Osteoblast (primary cell): ENCODE measurements around the gene FN3KRP. TPM values are rescaled to one million over a fixed set of nuclear protein-coding genes. Genes with fewer than 3 reads are reported as not detected.

Source experiments
- DNase-seq: peaks from one replicate; pipeline ENCODE4 v3.0.0; 2011; ENCODE audit warnings: low spot score, mixed read lengths; ENCODE audit not compliant: insufficient read length; ENCODE audit errors: missing footprints
- H2AFZ ChIP-seq: 2 replicates; pipeline ENCODE4 v1.6.0; 2011; ENCODE audit warnings: mild to moderate bottlenecking, low read length
- H3K27ac ChIP-seq: 2 replicates; pipeline ENCODE4 v1.5.1; 2011; ENCODE audit warnings: mild to moderate bottlenecking, low read depth, low read length, moderate library complexity
- H3K27me3 ChIP-seq: 2 replicates; pipeline ENCODE4 v1.6.0; 2012; ENCODE audit warnings: mild to moderate bottlenecking, control low read depth, inconsistent platforms, low read length, moderate library complexity; ENCODE audit not compliant: insufficient read depth
- H3K36me3 ChIP-seq: 2 replicates; pipeline ENCODE4 v1.5.1; 2011; ENCODE audit warnings: mild to moderate bottlenecking, low read length, control low read depth, moderate library complexity; ENCODE audit not compliant: insufficient read depth
- H3K4me1 ChIP-seq: 2 replicates; pipeline ENCODE4 v1.5.1; 2011; ENCODE audit warnings: mild to moderate bottlenecking, low read length, control low read depth, moderate library complexity; ENCODE audit not compliant: insufficient read depth
- H3K4me2 ChIP-seq: 2 replicates; pipeline ENCODE4 v1.6.0; 2011; ENCODE audit warnings: mild to moderate bottlenecking, low read length; ENCODE audit not compliant: insufficient read depth
- H3K4me3 ChIP-seq: fragments of 200-600 bp; sonication (generic); 3 replicates; pipeline ENCODE4 v1.5.1; 2012; ENCODE audit warnings: mild to moderate bottlenecking, low read length, inconsistent platforms; ENCODE audit not compliant: insufficient read depth
- H3K79me2 ChIP-seq: 2 replicates; pipeline ENCODE4 v1.6.0; 2012; ENCODE audit warnings: mild to moderate bottlenecking, low read length, control low read depth, inconsistent platforms; ENCODE audit not compliant: insufficient read depth
- H3K9me3 ChIP-seq: 2 replicates; pipeline ENCODE4 v1.5.1; 2011; ENCODE audit warnings: low read depth, low read length, control low read depth
- H4K20me1 ChIP-seq: 2 replicates; pipeline ENCODE4 v1.6.0; 2012; ENCODE audit warnings: mild to moderate bottlenecking, low read length, control low read depth; ENCODE audit not compliant: insufficient read depth
- CTCF ChIP-seq: IDR thresholded peaks from 2 replicates; pipeline ENCODE4 v1.5.1; 2011; ENCODE audit warnings: mild to moderate bottlenecking, low read depth, low read length, moderate library complexity; ENCODE audit errors: extremely low read depth
- total RNA-seq: library from RNA; depleted of rRNA; stranded (reverse); fragments of >200 nt; gene quantifications from 2 replicates; pipeline ENCODE4 v1.2.3, GENCODE V29; 2012

FN3KRP gene
- total RNA-seq, 1 donor = 10.1 TPM

GRCh38 chr17:82687871-82688270 lies 28.6 kb upstream of the FN3KRP start:
- no peaks in the 10 kb centered on the region for H3K4me1 ChIP-seq

GRCh38 chr17:82689077-82689476 lies 27.4 kb upstream of the FN3KRP start:
- no peak overlapping the region for H2AFZ ChIP-seq
- H4K20me1 ChIP-seq = peaks cover 4% of the 10 kb centered on the region
- H3K79me2 ChIP-seq = no peaks in the 10 kb centered on the region
- no peaks in the 10 kb centered on the region for H3K9me3 ChIP-seq
- H3K4me1 ChIP-seq = no peaks in the 10 kb centered on the region
- H3K4me2 ChIP-seq = no peak overlapping the region
- H3K27me3 ChIP-seq = no peaks in the 10 kb centered on the region
- H3K27ac ChIP-seq = no peak overlapping the region
- DNase-seq = peak; percentile 73
- no peak overlapping the region for H3K4me3 ChIP-seq
- TF ChIP-seq CTCF = no peak
- no peaks in the 10 kb centered on the region for H3K36me3 ChIP-seq

More at GRCh38 chr17:82687871-82688270, 28.6 kb upstream of the FN3KRP start:
- no peak overlapping the region for H3K4me2 ChIP-seq
- TF ChIP-seq CTCF = no peak
- H3K79me2 ChIP-seq = no peaks in the 10 kb centered on the region
- no peak overlapping the region for H3K27ac ChIP-seq
- no peaks in the 10 kb centered on the region for H3K27me3 ChIP-seq
- H3K4me3 ChIP-seq = no peak overlapping the region
- no peaks in the 10 kb centered on the region for H3K36me3 ChIP-seq
- DNase-seq = peak; percentile 37
- no peaks in the 10 kb centered on the region for H4K20me1 ChIP-seq
- no peak overlapping the region for H2AFZ ChIP-seq
- no peaks in the 10 kb centered on the region for H3K9me3 ChIP-seq

- Histone ChIP-seq H3K4me3 (no peak overlapping the region), H3K27me3 (no peaks in the 10 kb centered on the region), H3K36me3 (no peaks in the 10 kb centered on the region), H3K9me3 (no peaks in the 10 kb centered on the region), H3K4me1 (no peaks in the 10 kb centered on the region), H4K20me1 (peaks cover 4% of the 10 kb centered on the region), H3K4me2 (no peak overlapping the region), H2AFZ (no peak overlapping the region), H3K79me2 (no peaks in the 10 kb centered on the region), H3K27ac (no peak overlapping the region)
- no peak for TF ChIP-seq CTCF
- DNase-seq = peak; percentile 17
Observed at GRCh38 chr17:82690786-82691489, 25.6 kb upstream of the FN3KRP start.

GRCh38 chr17:82691714-82692113 lies 24.8 kb upstream of the FN3KRP start:
- Histone ChIP-seq H3K27ac (no peak overlapping the region), H3K4me3 (no peak overlapping the region), H3K27me3 (no peaks in the 10 kb centered on the region), H3K36me3 (no peaks in the 10 kb centered on the region), H3K9me3 (no peaks in the 10 kb centered on the region), H4K20me1 (peaks cover 4% of the 10 kb centered on the region), H3K4me1 (no peaks in the 10 kb centered on the region), H3K4me2 (no peak overlapping the region), H2AFZ (no peak overlapping the region), H3K79me2 (peaks cover 2% of the 10 kb centered on the region)
- peak; percentile 51 for DNase-seq
- TF ChIP-seq CTCF = no peak
